Prostate gland (tissue), 2 donors: ENCODE measurements around the gene ZNF74.

Experiments
- CTCF ChIP-seq, 4 experiments: fragments of 200-600 bp in 2 of 4; fragments of 450-650 bp in 2 of 4; sonication (generic) in 2 of 4; IDR thresholded peaks; 1 replicate in 3 of 4; 2 replicates in 1 of 4; pipeline ENCODE4 v1.5.1; 2016 to 2019; ENCODE audit warnings: antibody characterized with exemption in 4 of 4, mild to moderate bottlenecking in 2 of 4, moderate library complexity in 2 of 4
- POLR2A ChIP-seq: fragments of 450-650 bp; IDR thresholded peaks from one replicate; pipeline ENCODE4 v1.6.1; 2016; ENCODE audit warnings: antibody characterized with exemption, mild to moderate bottlenecking

GRCh38 chr22:20457506-20458240, 63.7 kb downstream of the ZNF74 start:
- no peak for TF ChIP-seq CTCF (IDR thresholded peaks at IDR 0.05)
- no peak for TF ChIP-seq POLR2A
